ENCODE results near the gene LAMA3.
A peak's percentile ranks its signal among the peaks of the same experiment; 100 is the strongest.

Gene LAMA3

DNA sequence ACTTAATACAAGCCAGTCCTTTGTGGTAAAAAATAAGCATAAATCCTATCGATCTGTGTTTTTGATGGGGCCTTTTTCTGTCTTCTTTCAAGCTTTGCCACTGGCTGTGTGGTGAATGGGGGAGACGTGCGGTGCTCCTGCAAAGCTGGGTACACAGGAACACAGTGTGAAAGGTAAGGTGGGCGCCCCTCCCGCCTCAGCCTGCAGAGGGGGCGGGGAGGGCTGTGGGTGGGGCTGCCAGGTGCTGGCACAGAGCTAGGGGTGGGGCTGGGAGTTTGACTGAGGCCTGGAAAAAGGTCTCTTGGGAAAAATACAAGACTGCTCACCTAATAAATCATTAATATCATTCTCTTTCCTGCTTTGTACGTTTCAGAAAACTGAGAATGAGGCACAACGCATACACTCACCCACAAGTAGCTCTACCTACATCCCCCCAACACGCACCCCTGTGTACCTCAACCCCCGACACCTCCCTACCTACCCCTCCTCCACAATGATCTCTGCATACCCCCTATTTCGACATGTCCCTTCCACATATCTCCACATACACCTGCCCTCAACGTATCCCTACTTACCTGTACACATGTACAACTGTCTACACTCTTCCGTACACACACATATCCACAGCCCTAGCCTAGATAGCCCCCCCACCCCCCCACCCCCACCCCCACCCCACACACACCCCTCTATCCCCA is 195.6 kb downstream of the LAMA3 start:
- no peak overlapping the region for H3K4me3 ChIP-seq (replicated peaks in 1 of 2; ENCODE audit: low read depth in 2 of 2, low read length in 2 of 2)
- DNase-seq (ENCODE audit: low read depth in 2 of 2) = no peak
- TF ChIP-seq, protein P1, sequence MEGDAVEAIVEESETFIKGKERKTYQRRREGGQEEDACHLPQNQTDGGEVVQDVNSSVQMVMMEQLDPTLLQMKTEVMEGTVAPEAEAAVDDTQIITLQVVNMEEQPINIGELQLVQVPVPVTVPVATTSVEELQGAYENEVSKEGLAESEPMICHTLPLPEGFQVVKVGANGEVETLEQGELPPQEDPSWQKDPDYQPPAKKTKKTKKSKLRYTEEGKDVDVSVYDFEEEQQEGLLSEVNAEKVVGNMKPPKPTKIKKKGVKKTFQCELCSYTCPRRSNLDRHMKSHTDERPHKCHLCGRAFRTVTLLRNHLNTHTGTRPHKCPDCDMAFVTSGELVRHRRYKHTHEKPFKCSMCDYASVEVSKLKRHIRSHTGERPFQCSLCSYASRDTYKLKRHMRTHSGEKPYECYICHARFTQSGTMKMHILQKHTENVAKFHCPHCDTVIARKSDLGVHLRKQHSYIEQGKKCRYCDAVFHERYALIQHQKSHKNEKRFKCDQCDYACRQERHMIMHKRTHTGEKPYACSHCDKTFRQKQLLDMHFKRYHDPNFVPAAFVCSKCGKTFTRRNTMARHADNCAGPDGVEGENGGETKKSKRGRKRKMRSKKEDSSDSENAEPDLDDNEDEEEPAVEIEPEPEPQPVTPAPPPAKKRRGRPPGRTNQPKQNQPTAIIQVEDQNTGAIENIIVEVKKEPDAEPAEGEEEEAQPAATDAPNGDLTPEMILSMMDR (IDR thresholded peaks at IDR 0.05; ENCODE audit: low read depth, low read length) = no peak

DNA sequence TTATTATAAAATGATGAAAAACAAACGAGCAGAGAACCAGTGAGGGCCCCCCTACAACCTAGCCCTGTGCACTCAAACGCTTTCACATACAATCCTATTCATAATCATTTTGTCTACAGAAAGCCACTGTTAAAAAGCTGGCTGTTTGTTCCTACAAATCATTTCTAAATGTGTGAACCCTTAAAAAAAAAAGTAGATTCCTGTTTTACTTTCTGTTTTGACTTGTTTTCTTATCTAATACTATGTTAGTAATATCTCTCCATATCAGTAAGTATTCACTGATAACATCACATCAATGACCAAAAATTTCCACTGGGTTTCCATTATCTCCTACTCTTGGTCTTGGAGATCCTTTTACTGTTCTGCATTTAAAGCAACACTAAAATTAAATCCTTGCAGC is 196.5 kb downstream of the LAMA3 start:
- DNase-seq (ENCODE audit: low read depth in 2 of 2) = no peak
- TF ChIP-seq, protein P1 (IDR thresholded peaks at IDR 0.05; ENCODE audit: low read depth, low read length) = no peak

DNA sequence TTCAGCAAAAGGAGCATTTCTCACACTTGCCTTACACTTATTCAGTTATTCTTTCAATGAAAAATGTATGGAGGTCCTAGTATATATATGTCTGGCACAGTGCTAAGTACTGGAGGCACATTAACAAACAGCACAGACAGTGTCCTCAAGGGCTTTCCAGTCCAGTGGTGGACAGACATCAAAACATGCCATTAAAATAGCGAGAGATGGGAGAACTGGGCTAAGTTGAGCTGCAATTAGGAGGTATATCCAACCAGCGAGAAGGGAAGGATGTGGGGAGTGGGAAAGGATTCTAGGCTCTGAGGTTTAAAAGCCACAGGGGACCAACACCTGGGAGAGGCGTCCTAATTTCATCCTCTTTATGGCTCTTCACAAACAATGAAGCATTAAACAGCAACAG is 197.8 kb downstream of the LAMA3 start:
- no peak overlapping the region for H3K4me3 ChIP-seq (replicated peaks in 1 of 2; ENCODE audit: low read depth in 2 of 2, low read length in 2 of 2)
- no peak for DNase-seq (ENCODE audit: low read depth in 2 of 2)
- TF ChIP-seq, protein P1 (IDR thresholded peaks at IDR 0.05; ENCODE audit: low read depth, low read length) = no peak

More for the DNA sequence above, 196.5 kb downstream of the LAMA3 start:
- no peak overlapping the region for H3K4me3 ChIP-seq (replicated peaks in 1 of 2; ENCODE audit: low read depth in 2 of 2, low read length in 2 of 2)

DNA sequence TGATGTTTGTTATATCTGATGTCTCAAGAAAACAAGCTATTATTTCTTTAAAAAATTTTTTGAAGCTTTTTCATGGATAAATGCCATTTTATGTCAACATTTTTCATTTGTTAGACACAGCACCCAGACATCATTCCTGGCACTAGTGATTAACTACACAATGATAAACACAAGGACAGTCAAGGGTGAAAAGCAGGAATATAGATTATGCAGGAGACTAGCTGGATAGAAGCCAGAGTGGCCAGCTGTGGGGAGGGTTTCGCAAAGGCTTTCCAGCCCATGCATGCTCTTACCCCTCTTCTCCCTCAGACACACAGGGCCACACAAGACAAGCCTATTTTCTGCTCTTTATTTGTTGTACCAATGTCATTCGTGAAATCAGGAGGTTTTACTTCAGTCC is 198.2 kb downstream of the LAMA3 start:
- no peak overlapping the region for H3K4me3 ChIP-seq (replicated peaks in 1 of 2; ENCODE audit: low read depth in 2 of 2, low read length in 2 of 2)
- TF ChIP-seq, protein P1 (IDR thresholded peaks at IDR 0.05; ENCODE audit: low read depth, low read length) = no peak
- peak in 1 of 2 donors; percentile 73 for DNase-seq (ENCODE audit: low read depth in 2 of 2)

DNA sequence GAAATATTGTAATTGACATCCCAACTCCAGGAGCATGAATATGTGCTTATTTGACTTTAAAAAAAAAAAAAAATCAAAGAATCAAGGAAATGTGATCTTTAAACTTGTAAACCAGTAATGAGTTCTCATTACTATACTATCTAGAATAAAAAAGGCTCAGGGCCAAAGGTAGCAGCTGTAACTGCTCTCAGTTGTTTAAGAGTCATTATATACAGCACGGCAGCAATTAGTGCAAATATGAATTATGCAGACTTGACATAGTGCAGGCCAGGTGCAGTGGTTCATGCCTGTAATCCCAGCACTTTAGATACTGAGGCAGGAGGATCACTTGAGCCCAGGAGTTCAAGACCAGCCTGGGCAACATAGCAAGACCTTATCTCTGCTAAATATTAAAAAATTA is 199.6 kb downstream of the LAMA3 start:
- TF ChIP-seq, protein P1 (IDR thresholded peaks at IDR 0.05; ENCODE audit: low read depth, low read length) = no peak
- H3K4me3 ChIP-seq (replicated peaks in 1 of 2; ENCODE audit: low read depth in 2 of 2, low read length in 2 of 2) = no peak overlapping the region
- DNase-seq (ENCODE audit: low read depth in 2 of 2) = no peak

DNA sequence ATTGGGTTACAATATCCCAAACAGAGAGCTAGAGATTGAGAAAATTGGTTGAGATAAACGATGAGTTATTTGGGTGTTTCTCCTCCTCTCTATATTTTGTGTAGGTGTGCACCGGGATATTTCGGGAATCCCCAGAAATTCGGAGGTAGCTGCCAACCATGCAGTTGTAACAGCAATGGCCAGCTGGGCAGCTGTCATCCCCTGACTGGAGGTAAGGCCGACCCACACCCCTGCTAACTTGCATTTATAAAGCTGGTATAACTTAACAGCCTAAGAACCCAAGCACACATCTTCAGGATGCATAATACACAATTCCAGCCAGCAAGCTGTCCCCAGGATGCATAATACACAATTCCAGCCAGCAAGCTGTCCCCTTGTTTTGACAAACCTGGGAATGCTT is 200.7 kb downstream of the LAMA3 start:
- TF ChIP-seq, protein P1 (IDR thresholded peaks at IDR 0.05; ENCODE audit: low read depth, low read length) = no peak
- H3K4me3 ChIP-seq (replicated peaks in 1 of 2; ENCODE audit: low read depth in 2 of 2, low read length in 2 of 2) = no peak overlapping the region
- DNase-seq (ENCODE audit: low read depth in 2 of 2) = no peak

DNA sequence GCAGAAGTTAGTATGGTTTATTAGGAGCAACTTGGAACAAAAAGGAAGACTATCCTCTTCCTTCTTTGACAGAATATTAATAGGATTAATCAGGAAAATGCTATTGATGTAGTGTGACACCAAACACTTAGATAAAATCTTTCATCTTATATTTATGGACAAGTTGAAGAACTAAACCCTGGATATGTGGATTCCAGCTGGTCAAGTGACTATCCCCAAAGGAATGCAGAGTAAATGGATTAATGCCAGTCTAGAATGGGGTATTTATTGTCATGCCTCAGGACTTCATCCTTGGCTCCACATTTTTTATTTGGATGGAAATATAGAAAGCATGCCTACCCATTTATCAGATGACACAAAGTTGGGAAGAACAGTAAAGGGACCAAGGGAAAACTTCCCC is 201.3 kb downstream of the LAMA3 start:
- no peak overlapping the region for H3K4me3 ChIP-seq (replicated peaks in 1 of 2; ENCODE audit: low read depth in 2 of 2, low read length in 2 of 2)
- TF ChIP-seq, protein P1 (IDR thresholded peaks at IDR 0.05; ENCODE audit: low read depth, low read length) = no peak
- DNase-seq (ENCODE audit: low read depth in 2 of 2) = peak; percentile 36 to 46
